OCI-LY7 (cell line): ENCODE measurements around the gene STAT5A.
"Not testable (repeated sequence)": the region's sequence is repeated elsewhere in the genome, so short reads cannot be mapped to it uniquely, and the experiment has no call there.

ENCODE experiments used
- EZH2phosphoT487 ChIP-seq: fragments of 200-600 bp; sonication (generic); IDR thresholded peaks from 2 replicates; pipeline ENCODE4 v1.6.1; 2018; ENCODE audit warnings: low read depth, borderline replicate concordance, mild to moderate bottlenecking, mixed run types, antibody characterized with exemption, low read length, moderate library complexity, mixed read lengths
- TF ChIP-seq, protein P1 (sequence below): fragments of 200-600 bp; sonication (generic); conservative IDR thresholded peaks from 2 replicates; pipeline ENCODE4 v1.5.1; 2014; ENCODE audit warnings: mild to moderate bottlenecking, antibody characterized with exemption, low read length, moderate library complexity, mixed read lengths

GRCh38 chr17:42317967-42318366 lies 29.7 kb downstream of the STAT5A start:
- TF ChIP-seq, protein P1, sequence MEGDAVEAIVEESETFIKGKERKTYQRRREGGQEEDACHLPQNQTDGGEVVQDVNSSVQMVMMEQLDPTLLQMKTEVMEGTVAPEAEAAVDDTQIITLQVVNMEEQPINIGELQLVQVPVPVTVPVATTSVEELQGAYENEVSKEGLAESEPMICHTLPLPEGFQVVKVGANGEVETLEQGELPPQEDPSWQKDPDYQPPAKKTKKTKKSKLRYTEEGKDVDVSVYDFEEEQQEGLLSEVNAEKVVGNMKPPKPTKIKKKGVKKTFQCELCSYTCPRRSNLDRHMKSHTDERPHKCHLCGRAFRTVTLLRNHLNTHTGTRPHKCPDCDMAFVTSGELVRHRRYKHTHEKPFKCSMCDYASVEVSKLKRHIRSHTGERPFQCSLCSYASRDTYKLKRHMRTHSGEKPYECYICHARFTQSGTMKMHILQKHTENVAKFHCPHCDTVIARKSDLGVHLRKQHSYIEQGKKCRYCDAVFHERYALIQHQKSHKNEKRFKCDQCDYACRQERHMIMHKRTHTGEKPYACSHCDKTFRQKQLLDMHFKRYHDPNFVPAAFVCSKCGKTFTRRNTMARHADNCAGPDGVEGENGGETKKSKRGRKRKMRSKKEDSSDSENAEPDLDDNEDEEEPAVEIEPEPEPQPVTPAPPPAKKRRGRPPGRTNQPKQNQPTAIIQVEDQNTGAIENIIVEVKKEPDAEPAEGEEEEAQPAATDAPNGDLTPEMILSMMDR = not testable (repeated sequence)
- not testable (repeated sequence) for TF ChIP-seq EZH2phosphoT487
